Prostate gland (tissue), 2 donors: ENCODE data around the gene THBS1.

ENCODE experiments used
- POLR2A ChIP-seq: fragments of 450-650 bp; IDR thresholded peaks from one replicate; pipeline ENCODE4 v1.6.1; 2016; ENCODE audit warnings: antibody characterized with exemption, mild to moderate bottlenecking
- POLR2AphosphoS5 ChIP-seq: sonication (generic); formaldehyde crosslinking; IDR thresholded peaks from one replicate; pipeline ENCODE4 v1.6.1; 2017; ENCODE audit warnings: antibody characterized with exemption
- TF ChIP-seq, protein P1 (sequence below), 4 experiments: fragments of 200-600 bp in 2 of 4; fragments of 450-650 bp in 2 of 4; sonication (generic) in 2 of 4; IDR thresholded peaks; 1 replicate in 3 of 4; 2 replicates in 1 of 4; pipeline ENCODE4 v1.5.1; 2016 to 2019; ENCODE audit warnings: antibody characterized with exemption in 4 of 4, mild to moderate bottlenecking in 2 of 4, moderate library complexity in 2 of 4

- no peak for TF ChIP-seq POLR2A
- TF ChIP-seq, protein P1, sequence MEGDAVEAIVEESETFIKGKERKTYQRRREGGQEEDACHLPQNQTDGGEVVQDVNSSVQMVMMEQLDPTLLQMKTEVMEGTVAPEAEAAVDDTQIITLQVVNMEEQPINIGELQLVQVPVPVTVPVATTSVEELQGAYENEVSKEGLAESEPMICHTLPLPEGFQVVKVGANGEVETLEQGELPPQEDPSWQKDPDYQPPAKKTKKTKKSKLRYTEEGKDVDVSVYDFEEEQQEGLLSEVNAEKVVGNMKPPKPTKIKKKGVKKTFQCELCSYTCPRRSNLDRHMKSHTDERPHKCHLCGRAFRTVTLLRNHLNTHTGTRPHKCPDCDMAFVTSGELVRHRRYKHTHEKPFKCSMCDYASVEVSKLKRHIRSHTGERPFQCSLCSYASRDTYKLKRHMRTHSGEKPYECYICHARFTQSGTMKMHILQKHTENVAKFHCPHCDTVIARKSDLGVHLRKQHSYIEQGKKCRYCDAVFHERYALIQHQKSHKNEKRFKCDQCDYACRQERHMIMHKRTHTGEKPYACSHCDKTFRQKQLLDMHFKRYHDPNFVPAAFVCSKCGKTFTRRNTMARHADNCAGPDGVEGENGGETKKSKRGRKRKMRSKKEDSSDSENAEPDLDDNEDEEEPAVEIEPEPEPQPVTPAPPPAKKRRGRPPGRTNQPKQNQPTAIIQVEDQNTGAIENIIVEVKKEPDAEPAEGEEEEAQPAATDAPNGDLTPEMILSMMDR (IDR thresholded peaks at IDR 0.05), result no peak
- TF ChIP-seq POLR2AphosphoS5, result no peak
Measured at GRCh38 chr15:39628144-39628508, 47.2 kb downstream of the THBS1 start.
